Measurements from ENCODE around the gene CELF2.

DNA sequence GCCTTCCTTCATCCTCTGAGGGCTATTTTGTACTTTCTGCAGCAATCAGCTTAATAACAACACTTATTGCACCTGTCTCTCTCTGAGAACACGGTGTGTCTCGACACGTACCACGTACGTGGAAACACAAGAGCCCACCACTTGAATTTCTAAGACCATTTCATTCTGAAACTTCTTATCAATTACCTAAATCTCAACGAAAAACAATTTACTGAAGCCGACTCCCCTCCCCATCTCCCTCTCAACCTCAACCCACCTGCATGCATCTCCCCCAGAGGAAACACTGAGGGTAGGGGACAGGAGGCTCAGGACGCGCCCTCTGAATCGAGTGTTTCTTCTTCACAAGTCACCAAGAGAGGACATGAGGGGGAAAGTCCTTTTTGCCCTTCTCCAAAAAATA is 315.2 kb downstream of the CELF2 start:
- TF ChIP-seq, protein P1, sequence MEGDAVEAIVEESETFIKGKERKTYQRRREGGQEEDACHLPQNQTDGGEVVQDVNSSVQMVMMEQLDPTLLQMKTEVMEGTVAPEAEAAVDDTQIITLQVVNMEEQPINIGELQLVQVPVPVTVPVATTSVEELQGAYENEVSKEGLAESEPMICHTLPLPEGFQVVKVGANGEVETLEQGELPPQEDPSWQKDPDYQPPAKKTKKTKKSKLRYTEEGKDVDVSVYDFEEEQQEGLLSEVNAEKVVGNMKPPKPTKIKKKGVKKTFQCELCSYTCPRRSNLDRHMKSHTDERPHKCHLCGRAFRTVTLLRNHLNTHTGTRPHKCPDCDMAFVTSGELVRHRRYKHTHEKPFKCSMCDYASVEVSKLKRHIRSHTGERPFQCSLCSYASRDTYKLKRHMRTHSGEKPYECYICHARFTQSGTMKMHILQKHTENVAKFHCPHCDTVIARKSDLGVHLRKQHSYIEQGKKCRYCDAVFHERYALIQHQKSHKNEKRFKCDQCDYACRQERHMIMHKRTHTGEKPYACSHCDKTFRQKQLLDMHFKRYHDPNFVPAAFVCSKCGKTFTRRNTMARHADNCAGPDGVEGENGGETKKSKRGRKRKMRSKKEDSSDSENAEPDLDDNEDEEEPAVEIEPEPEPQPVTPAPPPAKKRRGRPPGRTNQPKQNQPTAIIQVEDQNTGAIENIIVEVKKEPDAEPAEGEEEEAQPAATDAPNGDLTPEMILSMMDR (IDR thresholded peaks at IDR 0.05; ENCODE audit: borderline replicate concordance, extremely low read depth, low read length, poor library complexity, severe bottlenecking) = no peak
- no peak for TF ChIP-seq EZH2 (IDR thresholded peaks at IDR 0.05; ENCODE audit: borderline replicate concordance, low read depth, low read length, severe bottlenecking)

All from DND-41 (cell line).